ENCODE results near the gene ENO1.
A peak's percentile ranks its signal among the peaks of the same experiment; 100 is the strongest.

Gene ENO1

DNA sequence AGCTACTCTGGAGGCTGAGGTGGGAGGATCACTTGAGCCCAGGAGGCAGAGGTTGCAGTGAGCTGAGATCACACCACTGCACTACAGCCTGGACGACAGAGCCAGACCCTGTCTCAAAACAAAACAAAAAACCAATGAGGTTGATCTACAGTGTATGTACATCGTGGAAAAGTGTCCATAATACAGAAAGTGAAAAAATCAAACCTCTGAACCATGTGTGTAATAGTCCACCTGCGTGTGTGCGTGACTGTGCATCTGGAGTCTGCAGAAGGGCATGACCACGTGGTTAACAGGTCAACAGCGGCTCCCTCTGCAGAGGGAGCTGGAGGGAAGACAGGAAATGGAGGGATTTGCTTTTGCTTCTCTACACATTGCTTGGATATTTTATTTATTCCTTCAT is 32.4 kb upstream of the ENO1 start:
- Histone ChIP-seq H3K9me3 (ENCODE audit: insufficient read depth, low read length, severe bottlenecking) (peaks cover 2% of the 10 kb centered on the region), H3K4me2 (ENCODE audit: insufficient read depth, low read length) (no peak overlapping the region), H3K4me1 (ENCODE audit: insufficient read depth, low read length) (peaks cover 7% of the 10 kb centered on the region; the same call in 1 of the 2 replicates), H3K79me2 (ENCODE audit: insufficient read depth, low read length) (no peaks in the 10 kb centered on the region), H3K27ac (ENCODE audit: low read length) (no peak overlapping the region), H3K4me3 (ENCODE audit: low read depth in 1 of 2, low read length in 2 of 2) (no peak overlapping the region), H3K9ac (ENCODE audit: low read depth, low read length) (no peak overlapping the region), H4K20me1 (ENCODE audit: insufficient read depth, low read length) (no peaks in the 10 kb centered on the region), H3K36me3 (ENCODE audit: insufficient read depth, low read length) (no peaks in the 10 kb centered on the region), H2AFZ (ENCODE audit: low read depth, low read length) (no peak overlapping the region), H3K27me3 (ENCODE audit: insufficient read depth, low read length, poor library complexity) (no peaks in the 10 kb centered on the region)
- ATAC-seq (ENCODE audit: insufficient read depth, low read depth) (0 out of 3 replicates have a peak, but pooled peaks have one; percentile 33), DNase-seq (no peak)
- TF ChIP-seq, protein P1, sequence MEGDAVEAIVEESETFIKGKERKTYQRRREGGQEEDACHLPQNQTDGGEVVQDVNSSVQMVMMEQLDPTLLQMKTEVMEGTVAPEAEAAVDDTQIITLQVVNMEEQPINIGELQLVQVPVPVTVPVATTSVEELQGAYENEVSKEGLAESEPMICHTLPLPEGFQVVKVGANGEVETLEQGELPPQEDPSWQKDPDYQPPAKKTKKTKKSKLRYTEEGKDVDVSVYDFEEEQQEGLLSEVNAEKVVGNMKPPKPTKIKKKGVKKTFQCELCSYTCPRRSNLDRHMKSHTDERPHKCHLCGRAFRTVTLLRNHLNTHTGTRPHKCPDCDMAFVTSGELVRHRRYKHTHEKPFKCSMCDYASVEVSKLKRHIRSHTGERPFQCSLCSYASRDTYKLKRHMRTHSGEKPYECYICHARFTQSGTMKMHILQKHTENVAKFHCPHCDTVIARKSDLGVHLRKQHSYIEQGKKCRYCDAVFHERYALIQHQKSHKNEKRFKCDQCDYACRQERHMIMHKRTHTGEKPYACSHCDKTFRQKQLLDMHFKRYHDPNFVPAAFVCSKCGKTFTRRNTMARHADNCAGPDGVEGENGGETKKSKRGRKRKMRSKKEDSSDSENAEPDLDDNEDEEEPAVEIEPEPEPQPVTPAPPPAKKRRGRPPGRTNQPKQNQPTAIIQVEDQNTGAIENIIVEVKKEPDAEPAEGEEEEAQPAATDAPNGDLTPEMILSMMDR (IDR thresholded peaks at IDR 0.05; ENCODE audit: borderline replicate concordance, extremely low read depth, low read length, poor library complexity, severe bottlenecking): no peak
- no peak for TF ChIP-seq EZH2 (IDR thresholded peaks at IDR 0.05; ENCODE audit: borderline replicate concordance, low read depth, low read length, severe bottlenecking)

DNA sequence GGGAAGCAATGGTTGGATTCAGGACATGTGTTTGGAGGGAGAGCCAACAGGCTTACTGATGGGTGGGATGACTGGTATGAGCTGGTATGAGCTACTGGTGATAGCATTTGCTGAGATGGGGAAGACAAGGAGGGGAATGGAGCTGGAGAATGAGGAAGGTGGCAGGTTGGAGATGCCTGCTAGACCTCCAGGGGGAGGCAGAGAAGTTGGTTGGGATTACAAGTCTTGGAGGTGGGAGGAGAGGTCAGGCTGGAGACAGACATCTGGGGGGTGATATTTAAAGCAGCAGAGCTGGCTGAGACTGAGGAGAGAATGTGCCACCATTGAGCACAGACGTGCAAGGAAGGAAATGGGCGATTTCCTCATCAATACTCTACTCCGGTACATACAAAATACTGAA is 31.8 kb upstream of the ENO1 start:
- H3K4me1 ChIP-seq (ENCODE audit: insufficient read depth, low read length): peaks cover 7% of the 10 kb centered on the region; the same call in 1 of the 2 replicates
- no peak overlapping the region for H2AFZ ChIP-seq (ENCODE audit: low read depth, low read length)
- no peak for ATAC-seq (ENCODE audit: insufficient read depth, low read depth)
- no peak overlapping the region for H3K4me2 ChIP-seq (ENCODE audit: insufficient read depth, low read length)
- no peak overlapping the region for H3K27ac ChIP-seq (ENCODE audit: low read length)
- TF ChIP-seq EZH2 (IDR thresholded peaks at IDR 0.05; ENCODE audit: borderline replicate concordance, low read depth, low read length, severe bottlenecking): no peak
- TF ChIP-seq, protein P1 (IDR thresholded peaks at IDR 0.05; ENCODE audit: borderline replicate concordance, extremely low read depth, low read length, poor library complexity, severe bottlenecking): peak; percentile 12
- peaks cover 2% of the 10 kb centered on the region for H3K9me3 ChIP-seq (ENCODE audit: insufficient read depth, low read length, severe bottlenecking)
- no peaks in the 10 kb centered on the region for H3K36me3 ChIP-seq (ENCODE audit: insufficient read depth, low read length)
- H3K27me3 ChIP-seq (ENCODE audit: insufficient read depth, low read length, poor library complexity): no peaks in the 10 kb centered on the region
- no peak overlapping the region for H3K4me3 ChIP-seq (ENCODE audit: low read depth in 1 of 2, low read length in 2 of 2)
- DNase-seq: no peak
- H3K9ac ChIP-seq (ENCODE audit: low read depth, low read length): no peak overlapping the region
- H4K20me1 ChIP-seq (ENCODE audit: insufficient read depth, low read length): no peaks in the 10 kb centered on the region
- no peaks in the 10 kb centered on the region for H3K79me2 ChIP-seq (ENCODE audit: insufficient read depth, low read length)

DNA sequence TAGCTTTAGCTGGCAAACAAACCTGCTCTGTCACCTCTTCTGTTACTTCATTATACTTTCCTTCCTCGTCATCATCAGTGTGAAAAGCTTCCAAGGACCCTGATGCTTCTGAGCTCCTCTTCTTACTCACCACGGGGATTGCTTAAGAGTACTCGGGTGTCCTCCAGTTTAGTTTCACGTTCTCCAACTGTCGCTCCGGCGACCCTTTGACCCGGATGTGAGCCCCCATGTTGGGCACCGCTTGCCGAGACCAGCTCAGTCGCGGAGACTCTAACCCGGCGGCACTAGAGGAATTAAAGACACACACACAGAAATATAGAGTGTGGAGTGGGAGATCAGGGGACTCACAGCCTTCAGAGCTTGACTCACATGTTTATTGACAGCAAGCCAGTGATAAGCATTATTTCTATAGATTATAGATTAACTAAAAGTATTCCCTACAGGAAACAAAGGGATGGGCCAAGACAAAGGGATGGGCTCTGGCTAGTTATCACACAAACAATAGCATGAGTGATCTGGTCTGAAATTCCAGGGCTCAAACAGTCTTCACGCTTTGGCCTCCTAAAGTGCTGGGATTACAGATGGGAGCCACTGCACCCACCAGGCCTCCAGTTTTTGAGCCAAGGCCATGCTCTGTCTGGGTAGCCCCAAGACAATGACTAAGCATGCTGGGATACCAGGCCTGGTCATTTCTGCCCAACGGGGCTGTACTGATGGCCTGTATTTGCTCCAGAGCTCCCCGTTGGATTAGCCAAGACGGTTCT is 30.1 kb upstream of the ENO1 start:
- H3K79me2 ChIP-seq (ENCODE audit: insufficient read depth, low read length): no peaks in the 10 kb centered on the region
- no peak for ATAC-seq (ENCODE audit: insufficient read depth, low read depth)
- no peak overlapping the region for H2AFZ ChIP-seq (ENCODE audit: low read depth, low read length)

More for the DNA sequence above, 30.1 kb upstream of the ENO1 start:
- Histone ChIP-seq H3K36me3 (ENCODE audit: insufficient read depth, low read length) (no peaks in the 10 kb centered on the region), H4K20me1 (ENCODE audit: insufficient read depth, low read length) (no peaks in the 10 kb centered on the region), H3K27me3 (ENCODE audit: insufficient read depth, low read length, poor library complexity) (no peaks in the 10 kb centered on the region), H3K4me3 (ENCODE audit: low read depth in 1 of 2, low read length in 2 of 2) (no peak overlapping the region), H3K27ac (ENCODE audit: low read length) (no peak overlapping the region), H3K9ac (ENCODE audit: low read depth, low read length) (no peak overlapping the region), H3K9me3 (ENCODE audit: insufficient read depth, low read length, severe bottlenecking) (peaks cover 2% of the 10 kb centered on the region), H3K4me1 (ENCODE audit: insufficient read depth, low read length) (peaks cover 7% of the 10 kb centered on the region; the same call in 1 of the 2 replicates), H3K4me2 (ENCODE audit: insufficient read depth, low read length) (no peak overlapping the region)
- no peak for DNase-seq
- TF ChIP-seq EZH2 (IDR thresholded peaks at IDR 0.05; ENCODE audit: borderline replicate concordance, low read depth, low read length, severe bottlenecking): no peak
- TF ChIP-seq, protein P1 (IDR thresholded peaks at IDR 0.05; ENCODE audit: borderline replicate concordance, extremely low read depth, low read length, poor library complexity, severe bottlenecking): no peak

All from DND-41 (cell line).